ENCODE data around the gene USP17L21. TPM values are rescaled to one million over a fixed set of nuclear protein-coding genes. Genes with fewer than 3 reads are reported as not detected.
"Not testable (repeated sequence)": the region's sequence is repeated elsewhere in the genome, so short reads cannot be mapped to it uniquely, and the experiment has no call there.

The USP17L21 gene
- not detected for polyA plus RNA-seq (ENCODE audit: insufficient read length)

GRCh38 chr4:9262572-9262971 is at the start of gene USP17L21:
Gene USP17L21 (plus strand): TSS chr4:9262872. CDS start chr4:9262872, 0 bp downstream.
- not testable (repeated sequence) for DNase-seq

GRCh38 chr4:9214701-9215100 is 48.0 kb upstream of the USP17L21 start:
- DNase-seq: not testable (repeated sequence)

GRCh38 chr4:9215105-9215504 is 47.6 kb upstream of the USP17L21 start, which contains the start of gene USP17L11:
Gene USP17L11 (plus strand): TSS chr4:9215405. CDS start chr4:9215405, 0 bp downstream.
- not testable (repeated sequence) for DNase-seq

GRCh38 chr4:9219852-9220251 is 42.8 kb upstream of the USP17L21 start, which contains the start of gene USP17L12:
Gene USP17L12 (plus strand): TSS chr4:9220152. CDS start chr4:9220152, 0 bp downstream.
- not testable (repeated sequence) for DNase-seq

DNA sequence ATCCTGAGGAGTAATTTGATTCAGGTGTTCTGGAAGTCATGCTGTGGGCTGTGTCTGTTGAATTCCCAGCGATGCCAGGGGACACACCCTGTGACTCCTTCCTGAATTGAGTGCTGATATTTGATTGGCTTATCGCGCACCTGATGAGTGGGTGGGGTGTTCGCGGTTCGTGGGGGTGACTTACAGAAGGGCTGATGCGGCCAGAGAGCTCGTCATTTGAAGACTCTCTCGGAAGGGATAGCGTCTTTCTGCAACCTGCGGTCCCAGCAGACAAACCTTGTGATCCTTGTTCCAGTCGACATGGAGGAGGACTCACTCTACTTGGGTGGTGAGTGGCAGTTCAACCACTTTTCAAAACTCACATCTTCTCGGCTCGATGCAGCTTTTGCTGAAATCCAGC is 38.1 kb upstream of the USP17L21 start, which contains the start of gene USP17L13:
Gene USP17L13 (plus strand): TSS at position 301 of the 400 bp plus-strand sequence. CDS start 0 bp downstream, at position 301.
- DNase-seq: not testable (repeated sequence)

DNA sequence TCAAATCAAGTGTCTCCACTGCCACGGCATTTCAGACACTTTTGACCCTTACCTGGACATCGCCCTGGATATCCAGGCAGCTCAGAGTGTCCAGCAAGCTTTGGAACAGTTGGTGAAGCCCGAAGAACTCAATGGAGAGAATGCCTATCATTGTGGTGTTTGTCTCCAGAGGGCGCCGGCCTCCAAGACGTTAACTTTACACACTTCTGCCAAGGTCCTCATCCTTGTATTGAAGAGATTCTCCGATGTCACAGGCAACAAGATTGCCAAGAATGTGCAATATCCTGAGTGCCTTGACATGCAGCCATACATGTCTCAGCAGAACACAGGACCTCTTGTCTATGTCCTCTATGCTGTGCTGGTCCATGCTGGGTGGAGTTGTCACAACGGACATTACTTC is 32.4 kb upstream of the USP17L21 start:
- DNase-seq: not testable (repeated sequence)

DNA sequence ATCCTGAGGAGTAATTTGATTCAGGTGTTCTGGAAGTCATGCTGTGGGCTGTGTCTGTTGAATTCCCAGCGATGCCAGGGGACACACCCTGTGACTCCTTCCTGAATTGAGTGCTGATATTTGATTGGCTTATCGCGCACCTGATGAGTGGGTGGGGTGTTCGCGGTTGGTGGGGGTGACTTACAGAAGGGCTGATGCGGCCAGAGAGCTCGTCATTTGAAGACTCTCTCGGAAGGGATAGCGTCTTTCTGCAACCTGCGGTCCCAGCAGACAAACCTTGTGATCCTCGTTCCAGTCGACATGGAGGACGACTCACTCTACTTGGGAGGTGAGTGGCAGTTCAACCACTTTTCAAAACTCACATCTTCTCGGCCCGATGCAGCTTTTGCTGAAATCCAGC is 28.6 kb upstream of the USP17L21 start, which contains the start of gene USP17L15:
Gene USP17L15 (plus strand): TSS at position 301 of the 400 bp plus-strand sequence. CDS start 0 bp downstream, at position 301.
- DNase-seq: not testable (repeated sequence)

DNA sequence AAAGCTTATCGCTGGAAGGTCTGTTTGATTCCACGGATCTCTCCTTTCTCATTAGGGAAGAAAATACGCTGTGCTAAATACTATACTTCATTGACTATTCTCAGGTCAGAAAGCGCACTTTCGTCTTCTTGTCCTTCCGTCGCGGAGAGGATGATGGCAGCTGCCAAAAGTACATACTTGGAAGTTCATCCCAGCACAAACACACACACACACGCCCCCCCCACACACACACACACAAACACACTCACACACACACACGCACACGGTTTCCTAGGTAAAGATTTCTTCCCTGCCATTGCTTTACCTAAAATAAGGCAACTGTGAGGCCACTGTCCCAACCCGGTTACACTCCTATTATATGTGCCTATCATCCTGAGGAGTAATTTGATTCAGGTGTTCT is 24.2 kb upstream of the USP17L21 start:
- DNase-seq: not testable (repeated sequence)

DNA sequence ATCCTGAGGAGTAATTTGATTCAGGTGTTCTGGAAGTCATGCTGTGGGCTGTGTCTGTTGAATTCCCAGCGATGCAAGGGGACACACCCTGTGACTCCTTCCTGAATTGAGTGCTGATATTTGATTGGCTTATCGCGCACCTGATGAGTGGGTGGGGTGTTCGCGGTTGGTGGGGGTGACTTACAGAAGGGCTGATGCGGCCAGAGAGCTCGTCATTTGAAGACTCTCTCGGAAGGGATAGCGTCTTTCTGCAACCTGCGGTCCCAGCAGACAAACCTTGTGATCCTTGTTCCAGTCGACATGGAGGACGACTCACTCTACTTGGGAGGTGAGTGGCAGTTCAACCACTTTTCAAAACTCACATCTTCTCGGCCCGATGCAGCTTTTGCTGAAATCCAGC is 19.1 kb upstream of the USP17L21 start, which contains the start of gene USP17L17:
Gene USP17L17 (plus strand): TSS at position 301 of the 400 bp plus-strand sequence. CDS start 0 bp downstream, at position 301.
- DNase-seq: not testable (repeated sequence)

GRCh38 chr4:9247953-9248680 is 14.6 kb upstream of the USP17L21 start, which contains the start of gene USP17L18:
Gene USP17L18 (plus strand): TSS chr4:9248630. CDS start chr4:9248630, 0 bp downstream.
- DNase-seq: not testable (repeated sequence)

GRCh38 chr4:9253078-9253477 is 9.6 kb upstream of the USP17L21 start, which contains the start of gene USP17L19:
Gene USP17L19 (plus strand): TSS chr4:9253378. CDS start chr4:9253378, 0 bp downstream.
- DNase-seq: not testable (repeated sequence)

- DNase-seq: not testable (repeated sequence)
Measured at GRCh38 chr4:9257824-9258223, 4.8 kb upstream of the USP17L21 start, which contains the start of gene USP17L20. Gene USP17L20 (plus strand): TSS chr4:9258124. CDS start chr4:9258124, 0 bp downstream.

DNA sequence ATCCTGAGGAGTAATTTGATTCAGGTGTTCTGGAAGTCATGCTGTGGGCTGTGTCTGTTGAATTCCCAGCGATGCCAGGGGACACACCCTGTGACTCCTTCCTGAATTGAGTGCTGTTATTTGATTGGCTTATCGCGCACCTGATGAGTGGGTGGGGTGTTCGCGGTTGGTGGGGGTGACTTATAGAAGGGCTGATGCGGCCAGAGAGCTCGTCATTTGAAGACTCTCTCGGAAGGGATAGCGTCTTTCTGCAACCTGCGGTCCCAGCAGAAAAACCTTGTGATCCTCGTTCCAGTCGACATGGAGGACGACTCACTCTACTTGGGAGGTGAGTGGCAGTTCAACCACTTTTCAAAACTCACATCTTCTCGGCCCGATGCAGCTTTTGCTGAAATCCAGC is 4.6 kb downstream of the USP17L21 start, which contains the start of gene USP17L22:
Gene USP17L22 (plus strand): TSS at position 301 of the 400 bp plus-strand sequence. CDS start 0 bp downstream, at position 301.
- not testable (repeated sequence) for DNase-seq

- not testable (repeated sequence) for DNase-seq
Measured at GRCh38 chr4:9271719-9272118, 9.0 kb downstream of the USP17L21 start.

Other genes starting within 250 kb of the USP17L21 start
- 0.08 TPM for gene FAM90A26, start 92.5 kb upstream of the USP17L21 start, polyA plus RNA-seq (ENCODE audit: insufficient read length)
- gene USP17L10, start 52.2 kb upstream of the USP17L21 start, polyA plus RNA-seq (ENCODE audit: insufficient read length): not detected
- not detected for gene USP17L11, start 47.5 kb upstream of the USP17L21 start, polyA plus RNA-seq (ENCODE audit: insufficient read length)
- not detected for gene USP17L12, start 42.7 kb upstream of the USP17L21 start, polyA plus RNA-seq (ENCODE audit: insufficient read length)
- not detected for gene USP17L13, start 38.0 kb upstream of the USP17L21 start, polyA plus RNA-seq (ENCODE audit: insufficient read length)
- not detected for gene USP17L15, start 28.5 kb upstream of the USP17L21 start, polyA plus RNA-seq (ENCODE audit: insufficient read length)
- gene USP17L17, start 19.0 kb upstream of the USP17L21 start, polyA plus RNA-seq (ENCODE audit: insufficient read length): not detected
- gene USP17L18, start 14.2 kb upstream of the USP17L21 start, polyA plus RNA-seq (ENCODE audit: insufficient read length): not detected
- not detected for gene USP17L19, start 9.5 kb upstream of the USP17L21 start, polyA plus RNA-seq (ENCODE audit: insufficient read length)
- gene USP17L20, start 4.7 kb upstream of the USP17L21 start, polyA plus RNA-seq (ENCODE audit: insufficient read length): not detected
- not detected for gene USP17L22, start 4.7 kb downstream of the USP17L21 start, polyA plus RNA-seq (ENCODE audit: insufficient read length)
- not detected for gene USP17L24, start 62.3 kb downstream of the USP17L21 start, polyA plus RNA-seq (ENCODE audit: insufficient read length)
- gene USP17L25, start 67.0 kb downstream of the USP17L21 start, polyA plus RNA-seq (ENCODE audit: insufficient read length): not detected
- gene USP17L26, start 71.8 kb downstream of the USP17L21 start, polyA plus RNA-seq (ENCODE audit: insufficient read length): not detected
- not detected for gene USP17L5, start 76.5 kb downstream of the USP17L21 start, polyA plus RNA-seq (ENCODE audit: insufficient read length)
- not detected for gene USP17L27, start 81.3 kb downstream of the USP17L21 start, polyA plus RNA-seq (ENCODE audit: insufficient read length)
- not detected for gene USP17L28, start 86.0 kb downstream of the USP17L21 start, polyA plus RNA-seq (ENCODE audit: insufficient read length)
- gene USP17L29, start 90.8 kb downstream of the USP17L21 start, polyA plus RNA-seq (ENCODE audit: insufficient read length): not detected
- gene USP17L30, start 100.3 kb downstream of the USP17L21 start, polyA plus RNA-seq (ENCODE audit: insufficient read length): not detected
- gene DEFB131A, start 181.5 kb downstream of the USP17L21 start, polyA plus RNA-seq (ENCODE audit: insufficient read length): not detected

Data from hindlimb muscle (tissue), 1 donor.